Trophoblast cell (in vitro differentiated cells and primary cell): ENCODE data around the gene EPAS1.

ENCODE experiments used
- DNase-seq, 2 donors: peaks; one replicate each; pipeline ENCODE4 v3.0.0-alpha.2; 2016
- H2AFZ ChIP-seq: 2 replicates; pipeline ENCODE4 v1.6.1; 2013; ENCODE audit warnings: low read length, moderate library complexity, mild to moderate bottlenecking; ENCODE audit not compliant: insufficient read depth, poor library complexity
- H2AK5ac ChIP-seq: 2 replicates; pipeline ENCODE4 v1.6.1; 2013; ENCODE audit warnings: mild to moderate bottlenecking, low read length
- H2BK120ac ChIP-seq: 2 replicates; pipeline ENCODE4 v1.6.1; 2013; ENCODE audit warnings: low read length, mild to moderate bottlenecking, moderate library complexity; ENCODE audit not compliant: insufficient read depth, poor library complexity
- H2BK12ac ChIP-seq: 2 replicates; pipeline ENCODE4 v1.6.1; 2013; ENCODE audit warnings: mild to moderate bottlenecking, low read length, moderate library complexity
- H2BK5ac ChIP-seq: 2 replicates; pipeline ENCODE4 v1.6.1; 2013; ENCODE audit warnings: low read length, low read depth, moderate library complexity, mild to moderate bottlenecking; ENCODE audit not compliant: poor library complexity
- H3K14ac ChIP-seq: 2 replicates; pipeline ENCODE4 v1.6.1; 2013; ENCODE audit warnings: mild to moderate bottlenecking, low read length
- H3K18ac ChIP-seq: 2 replicates; pipeline ENCODE4 v1.6.1; 2013; ENCODE audit warnings: mild to moderate bottlenecking, low read length
- H3K23ac ChIP-seq: 2 replicates; pipeline ENCODE4 v1.6.1; 2013; ENCODE audit warnings: low read length
- H3K27ac ChIP-seq: 2 replicates; pipeline ENCODE4 v1.5.1; 2013; ENCODE audit warnings: low read depth, mild to moderate bottlenecking, inconsistent platforms, low read length, moderate library complexity
- H3K27me3 ChIP-seq: 2 replicates; pipeline ENCODE4 v1.6.1; 2013; ENCODE audit warnings: inconsistent platforms, mild to moderate bottlenecking, low read length, moderate library complexity; ENCODE audit not compliant: insufficient read depth
- H3K36me3 ChIP-seq, 2 experiments: 1 replicate in 1 of 2; 2 replicates in 1 of 2; pipeline ENCODE4 v1.6.1; 2013; ENCODE audit warnings: low read length in 2 of 2, mild to moderate bottlenecking in 2 of 2, moderate library complexity in 1 of 2; ENCODE audit not compliant: insufficient read depth in 2 of 2, control insufficient read depth in 1 of 2
- H3K4ac ChIP-seq: 2 replicates; pipeline ENCODE4 v1.6.1; 2013; ENCODE audit warnings: low read depth, mild to moderate bottlenecking, low read length, moderate library complexity
- H3K4me1 ChIP-seq, 2 experiments: 1 replicate in 1 of 2; 2 replicates in 1 of 2; pipeline ENCODE4 v1.6.1; 2013; ENCODE audit warnings: low read length in 2 of 2, mild to moderate bottlenecking in 2 of 2, moderate library complexity in 1 of 2; ENCODE audit not compliant: insufficient read depth in 2 of 2, control insufficient read depth in 1 of 2
- H3K4me2 ChIP-seq: 2 replicates; pipeline ENCODE4 v1.6.1; 2013; ENCODE audit warnings: inconsistent platforms, mild to moderate bottlenecking, low read length, moderate library complexity
- H3K4me3 ChIP-seq: 2 replicates; pipeline ENCODE4 v1.5.1; 2013; ENCODE audit warnings: mild to moderate bottlenecking, low read depth, low read length, inconsistent platforms
- H3K79me1 ChIP-seq: one replicate; pipeline ENCODE4 v1.6.1; 2013; ENCODE audit warnings: low read length
- H3K79me2 ChIP-seq: 2 replicates; pipeline ENCODE4 v1.6.1; 2013; ENCODE audit warnings: low read length, mild to moderate bottlenecking; ENCODE audit not compliant: control insufficient read depth, insufficient read depth, poor library complexity
- H3K9ac ChIP-seq: 2 replicates; pipeline ENCODE4 v1.6.1; 2013; ENCODE audit warnings: mild to moderate bottlenecking, low read length
- H3K9me3 ChIP-seq: 2 replicates; pipeline ENCODE4 v1.6.1; 2013; ENCODE audit warnings: low read depth, mild to moderate bottlenecking, control low read depth, inconsistent platforms, low read length; ENCODE audit not compliant: insufficient read depth
- H4K12ac ChIP-seq: 2 replicates; pipeline ENCODE4 v1.6.1; 2013; ENCODE audit warnings: low read depth, mild to moderate bottlenecking, low read length, moderate library complexity
- H4K8ac ChIP-seq: 2 replicates; pipeline ENCODE4 v1.6.1; 2013; ENCODE audit warnings: low read depth, mild to moderate bottlenecking, low read length, moderate library complexity
- H4K91ac ChIP-seq: one replicate; pipeline ENCODE4 v1.6.1; 2013; ENCODE audit warnings: low read depth, mild to moderate bottlenecking, low read length, moderate library complexity
- WGBS: extraction: QIAGEN DNeasy Blood & Tissue Kit; methylation state at CpG from one replicate; pipeline ENCODE4 v1.1.7; 2013; ENCODE audit warnings: missing lambda C conversion rate; ENCODE audit not compliant: insufficient read length, insufficient coverage; ENCODE audit errors: extremely low coverage; 5-methylcytosine and 5-hydroxymethylcytosine counted together

Gene EPAS1

DNA sequence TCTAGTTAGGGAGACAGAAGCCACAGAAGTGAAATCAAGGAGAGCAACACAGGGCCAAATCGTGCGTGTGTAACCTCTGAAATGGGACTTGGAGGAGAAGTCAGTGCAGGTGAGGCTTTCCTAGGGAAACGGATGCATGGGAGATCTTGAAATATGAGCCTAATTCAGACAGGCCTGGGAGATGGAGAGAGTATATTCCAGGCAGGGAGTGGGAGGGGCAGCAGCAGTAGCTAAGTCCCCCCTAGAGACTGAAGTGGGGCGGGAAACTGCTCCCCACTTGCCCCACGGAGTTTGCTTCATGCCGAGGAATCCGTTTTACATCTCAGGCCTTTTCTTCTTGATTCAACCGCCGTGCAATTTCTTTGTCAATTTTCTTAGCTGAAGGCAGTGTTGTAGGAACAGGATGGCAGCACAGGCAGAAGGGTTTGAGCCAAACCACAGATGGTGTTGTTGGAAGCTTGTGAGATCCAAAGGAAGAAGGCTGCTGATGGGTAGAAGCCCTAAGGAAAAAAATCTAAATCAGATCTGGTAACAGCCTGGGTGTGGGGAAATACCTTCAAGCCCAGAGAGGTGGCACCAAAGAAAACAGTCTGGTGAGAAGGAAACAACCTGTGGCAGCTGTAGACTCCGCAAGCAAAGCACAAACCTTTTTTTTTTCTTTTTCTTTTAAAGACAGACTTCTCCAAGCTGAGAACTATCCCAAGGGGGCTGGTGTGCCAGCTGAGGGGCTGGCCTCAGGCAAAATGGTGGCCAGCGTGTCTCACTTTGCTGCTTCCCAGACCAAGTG, 40.2 kb downstream of the EPAS1 start:
- DNase-seq, result no peak
- no peak overlapping the region for H4K12ac ChIP-seq
- H3K36me3 ChIP-seq, result peaks cover 9 to 15% of the 10 kb centered on the region in 2 experiments
- H2BK120ac ChIP-seq, result no peak overlapping the region
- H3K18ac ChIP-seq, result no peak overlapping the region
- no peak overlapping the region for H4K91ac ChIP-seq
- H3K4me2 ChIP-seq, result no peak overlapping the region
- no peak overlapping the region for H3K4me3 ChIP-seq
- peaks cover 11% of the 10 kb centered on the region for H3K79me1 ChIP-seq
- H3K14ac ChIP-seq, result no peak overlapping the region
- H3K27me3 ChIP-seq, result no peaks in the 10 kb centered on the region
- H3K79me2 ChIP-seq, result peaks cover 54% of the 10 kb centered on the region
- H2AFZ ChIP-seq, result no peak overlapping the region
- no peak overlapping the region for H3K9ac ChIP-seq
- H2AK5ac ChIP-seq, result no peak overlapping the region
- peak overlapping the region; percentile 1 for H3K4ac ChIP-seq
- WGBS, result no CpG with 5 or more reads among the region's 11 CpGs
- peaks cover 60 to 73% of the 10 kb centered on the region in 2 experiments for H3K4me1 ChIP-seq
- H3K23ac ChIP-seq, result no peak overlapping the region
- H2BK12ac ChIP-seq, result no peak overlapping the region
- no peaks in the 10 kb centered on the region for H3K9me3 ChIP-seq
- no peak overlapping the region for H2BK5ac ChIP-seq
- H4K8ac ChIP-seq, result no peak overlapping the region
- no peak overlapping the region for H3K27ac ChIP-seq

DNA sequence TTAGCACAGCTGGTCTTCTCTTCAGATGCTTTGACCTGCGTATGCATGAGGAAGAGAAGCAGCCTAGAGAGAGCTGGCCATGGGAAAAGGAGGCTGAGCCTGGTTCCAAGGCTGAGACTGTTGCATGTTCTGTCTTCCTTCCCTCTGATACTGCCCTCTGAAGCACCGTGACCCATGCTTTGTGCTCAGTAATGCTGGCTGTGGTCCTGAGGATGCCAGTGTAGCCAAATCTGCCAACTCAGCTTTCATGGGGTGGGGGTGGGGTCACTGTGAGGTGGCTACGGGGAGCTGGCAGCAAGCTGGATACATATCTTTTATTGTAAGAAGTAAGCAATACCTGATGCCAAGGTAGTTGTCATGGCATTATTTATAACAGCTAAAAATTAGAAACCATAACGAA, 41.5 kb downstream of the EPAS1 start:
- Histone ChIP-seq H3K23ac (no peak overlapping the region), H4K91ac (no peak overlapping the region), H3K79me2 (peaks cover 44% of the 10 kb centered on the region), H3K27me3 (no peaks in the 10 kb centered on the region), H2AFZ (no peak overlapping the region), H3K18ac (no peak overlapping the region), H2BK12ac (no peak overlapping the region), H3K4me2 (no peak overlapping the region), H2BK120ac (no peak overlapping the region), H4K12ac (no peak overlapping the region), H3K27ac (no peak overlapping the region), H2AK5ac (no peak overlapping the region), H3K4me3 (no peak overlapping the region), H4K8ac (no peak overlapping the region), H3K4me1 (peaks cover 49 to 62% of the 10 kb centered on the region in 2 experiments), H3K4ac (peak overlapping the region; percentile 37), H3K36me3 (peaks cover 7 to 8% of the 10 kb centered on the region in 2 experiments), H3K79me1 (peaks cover 11% of the 10 kb centered on the region), H3K9me3 (no peaks in the 10 kb centered on the region), H2BK5ac (no peak overlapping the region), H3K14ac (no peak overlapping the region), H3K9ac (no peak overlapping the region)
- no CpG with 5 or more reads among the region's 4 CpGs for WGBS
- DNase-seq, result no peak

DNA sequence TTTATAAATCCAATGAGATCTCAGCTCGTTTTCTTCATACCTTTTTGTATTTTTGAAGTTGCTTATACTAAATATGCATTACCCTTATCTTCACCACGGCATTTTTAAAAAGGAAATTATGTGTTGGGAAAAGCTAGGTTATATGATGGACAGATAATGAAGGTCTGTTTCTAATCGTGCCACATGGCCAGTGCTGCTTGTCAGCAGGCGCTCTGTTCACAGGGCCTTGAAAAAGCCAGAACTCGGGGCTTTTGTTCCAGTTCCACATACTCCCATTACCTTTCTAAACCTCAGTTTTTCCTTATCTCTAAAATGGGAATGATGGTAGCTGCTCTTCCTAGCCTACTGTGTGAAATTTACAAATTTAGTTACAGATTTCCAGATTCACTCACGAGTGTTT, 42.0 kb downstream of the EPAS1 start:
- Histone ChIP-seq H3K36me3 (peaks cover 7 to 9% of the 10 kb centered on the region in 2 experiments), H3K79me2 (peaks cover 44% of the 10 kb centered on the region), H3K4me3 (no peak overlapping the region), H2AK5ac (no peak overlapping the region), H3K27ac (peak overlapping the region; percentile 51), H3K79me1 (peaks cover 11% of the 10 kb centered on the region), H3K9ac (no peak overlapping the region), H3K9me3 (no peaks in the 10 kb centered on the region), H3K18ac (no peak overlapping the region), H2BK120ac (no peak overlapping the region), H3K14ac (no peak overlapping the region), H4K8ac (no peak overlapping the region), H3K4ac (no peak overlapping the region), H2AFZ (no peak overlapping the region), H3K27me3 (no peaks in the 10 kb centered on the region), H3K23ac (no peak overlapping the region), H4K91ac (no peak overlapping the region), H3K4me2 (no peak overlapping the region), H2BK5ac (no peak overlapping the region), H3K4me1 (peaks cover 44 to 57% of the 10 kb centered on the region in 2 experiments), H2BK12ac (no peak overlapping the region), H4K12ac (no peak overlapping the region)
- WGBS, result no CpG with 5 or more reads among the region's 6 CpGs
- no peak for DNase-seq

DNA sequence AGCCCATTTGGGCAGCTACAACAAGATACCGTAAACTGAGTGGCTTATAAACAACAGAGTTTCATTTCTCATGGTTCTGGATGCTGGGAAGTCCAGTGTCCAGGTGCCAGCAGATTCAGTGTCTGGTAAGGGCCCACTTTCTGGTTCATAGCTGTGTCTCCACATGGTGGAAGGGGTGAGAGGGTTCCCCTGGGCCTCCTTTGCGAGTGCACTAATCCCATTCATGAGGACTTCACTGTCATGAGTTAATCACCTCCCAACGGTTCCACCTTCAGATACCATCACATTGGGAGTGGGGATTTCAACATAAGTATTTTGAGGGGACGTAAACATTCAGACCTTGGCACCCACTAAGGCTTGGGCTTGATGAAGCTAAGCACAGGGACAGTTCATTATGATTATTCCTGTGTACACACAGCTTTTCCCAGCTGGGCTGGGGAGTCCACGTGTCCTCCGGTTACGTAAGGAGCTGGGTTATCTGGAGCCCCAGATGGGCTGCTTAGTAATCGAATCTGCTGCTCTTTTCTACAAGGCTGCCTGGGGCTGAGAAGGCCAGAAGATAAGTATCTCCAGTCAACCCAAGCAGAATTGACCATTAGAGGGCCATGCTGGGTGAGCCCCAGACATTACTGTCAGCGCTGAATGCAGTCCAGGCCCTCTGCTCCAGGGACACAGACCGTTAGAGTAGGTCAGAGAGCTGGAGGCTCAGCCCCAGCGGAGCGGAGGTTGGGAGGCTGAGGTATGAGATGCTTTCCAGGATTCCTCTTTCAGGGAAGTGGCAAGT, 42.7 kb downstream of the EPAS1 start:
- Histone ChIP-seq H4K12ac (no peak overlapping the region), H3K9ac (no peak overlapping the region), H3K79me2 (peaks cover 44% of the 10 kb centered on the region), H3K4ac (peak overlapping the region; percentile 50), H3K4me3 (no peak overlapping the region), H3K27ac (peak overlapping the region; percentile 51), H3K9me3 (no peaks in the 10 kb centered on the region), H3K23ac (no peak overlapping the region), H4K8ac (no peak overlapping the region), H3K4me1 (peaks cover 39 to 54% of the 10 kb centered on the region in 2 experiments), H2AFZ (no peak overlapping the region), H3K79me1 (peaks cover 11% of the 10 kb centered on the region), H3K36me3 (peaks cover 9% of the 10 kb centered on the region in 2 experiments), H2BK12ac (peak overlapping the region; percentile 7), H3K4me2 (peak overlapping the region; percentile 34), H4K91ac (no peak overlapping the region), H2AK5ac (no peak overlapping the region), H2BK120ac (peak overlapping the region; percentile 14), H3K27me3 (no peaks in the 10 kb centered on the region), H3K14ac (peak overlapping the region; percentile 16), H3K18ac (no peak overlapping the region), H2BK5ac (peak overlapping the region; percentile 22)
- WGBS, result no CpG with 5 or more reads among the region's 12 CpGs
- DNase-seq, result peak; percentile 66 to 71
